Measurements from ENCODE around the gene UGT1A1.

UGT1A1 gene

GRCh38 chr2:233802132-233802815, 42.2 kb downstream of the UGT1A1 start:
- H3K9ac ChIP-seq (ENCODE audit: low read length): no peak overlapping the region
- no peaks in the 10 kb centered on the region for H3K36me3 ChIP-seq (ENCODE audit: insufficient read depth, low read length)
- H3K9me3 ChIP-seq (ENCODE audit: low read length): no peaks in the 10 kb centered on the region
- no peaks in the 10 kb centered on the region for H4K20me1 ChIP-seq (ENCODE audit: insufficient read depth, low read length)
- H3K4me1 ChIP-seq (ENCODE audit: insufficient read depth, low read length, severe bottlenecking): no peaks in the 10 kb centered on the region
- H3K79me2 ChIP-seq (ENCODE audit: insufficient read depth, low read length): no peaks in the 10 kb centered on the region
- no peak overlapping the region for H3K27ac ChIP-seq (ENCODE audit: low read depth, low read length, poor library complexity, severe bottlenecking)
- no peaks in the 10 kb centered on the region for H3K27me3 ChIP-seq (ENCODE audit: insufficient read depth, low read length)
- no peaks in the 10 kb centered on the region for H3K9me2 ChIP-seq (ENCODE audit: low read depth, low read length)
- TF ChIP-seq, protein P1, sequence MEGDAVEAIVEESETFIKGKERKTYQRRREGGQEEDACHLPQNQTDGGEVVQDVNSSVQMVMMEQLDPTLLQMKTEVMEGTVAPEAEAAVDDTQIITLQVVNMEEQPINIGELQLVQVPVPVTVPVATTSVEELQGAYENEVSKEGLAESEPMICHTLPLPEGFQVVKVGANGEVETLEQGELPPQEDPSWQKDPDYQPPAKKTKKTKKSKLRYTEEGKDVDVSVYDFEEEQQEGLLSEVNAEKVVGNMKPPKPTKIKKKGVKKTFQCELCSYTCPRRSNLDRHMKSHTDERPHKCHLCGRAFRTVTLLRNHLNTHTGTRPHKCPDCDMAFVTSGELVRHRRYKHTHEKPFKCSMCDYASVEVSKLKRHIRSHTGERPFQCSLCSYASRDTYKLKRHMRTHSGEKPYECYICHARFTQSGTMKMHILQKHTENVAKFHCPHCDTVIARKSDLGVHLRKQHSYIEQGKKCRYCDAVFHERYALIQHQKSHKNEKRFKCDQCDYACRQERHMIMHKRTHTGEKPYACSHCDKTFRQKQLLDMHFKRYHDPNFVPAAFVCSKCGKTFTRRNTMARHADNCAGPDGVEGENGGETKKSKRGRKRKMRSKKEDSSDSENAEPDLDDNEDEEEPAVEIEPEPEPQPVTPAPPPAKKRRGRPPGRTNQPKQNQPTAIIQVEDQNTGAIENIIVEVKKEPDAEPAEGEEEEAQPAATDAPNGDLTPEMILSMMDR (IDR thresholded peaks at IDR 0.05; ENCODE audit: low read length): no peak
- TF ChIP-seq EZH2 (IDR thresholded peaks at IDR 0.05; ENCODE audit: borderline replicate concordance, low read length): no peak
- no peak overlapping the region for H2AFZ ChIP-seq (ENCODE audit: low read length)
- no peaks in the 10 kb centered on the region for H3F3A ChIP-seq (ENCODE audit: insufficient read depth, low read length)
- no peak overlapping the region for H3K4me2 ChIP-seq (ENCODE audit: low read length)
- H3K4me3 ChIP-seq (ENCODE audit: low read depth, low read length, poor library complexity, severe bottlenecking): no peak overlapping the region

DNA sequence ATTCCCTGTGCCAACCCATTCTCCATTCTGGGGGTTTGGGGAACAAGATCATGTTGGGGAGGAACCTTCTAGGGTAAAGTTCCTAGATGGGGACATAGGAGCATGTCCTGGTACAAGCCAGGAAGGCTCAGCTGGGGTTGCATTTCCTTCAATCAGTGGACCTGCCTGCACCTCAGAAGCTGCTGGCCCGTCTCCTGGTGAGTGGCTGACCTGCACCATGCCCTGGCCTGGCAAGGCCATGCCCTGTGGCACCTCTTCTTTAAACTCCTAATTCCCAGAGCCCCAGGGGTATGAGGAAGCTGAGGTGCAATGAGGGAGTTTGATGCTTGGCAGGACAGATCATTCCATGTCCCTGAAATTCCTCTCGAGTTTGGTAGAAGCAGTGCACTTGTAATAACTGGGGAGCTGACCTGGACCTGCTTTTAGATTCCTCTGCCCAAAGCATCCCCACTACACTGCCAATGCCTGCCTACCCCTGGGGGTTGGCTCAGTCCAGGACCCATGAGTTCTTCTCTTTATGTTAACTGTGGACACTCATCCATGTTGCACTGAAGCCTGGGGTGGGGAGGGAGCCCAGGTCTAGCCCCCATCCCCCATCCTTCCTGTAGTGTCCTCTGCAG, 43.3 kb downstream of the UGT1A1 start:
- Histone ChIP-seq H3K27me3 (ENCODE audit: insufficient read depth, low read length) (no peaks in the 10 kb centered on the region), H2AFZ (ENCODE audit: low read length) (no peak overlapping the region), H3K4me3 (ENCODE audit: low read depth, low read length, poor library complexity, severe bottlenecking) (no peak overlapping the region), H3K79me2 (ENCODE audit: insufficient read depth, low read length) (no peaks in the 10 kb centered on the region), H3K36me3 (ENCODE audit: insufficient read depth, low read length) (no peaks in the 10 kb centered on the region), H3K27ac (ENCODE audit: low read depth, low read length, poor library complexity, severe bottlenecking) (no peak overlapping the region), H3K4me2 (ENCODE audit: low read length) (no peak overlapping the region), H3K9me2 (ENCODE audit: low read depth, low read length) (no peaks in the 10 kb centered on the region), H3K9ac (ENCODE audit: low read length) (no peak overlapping the region), H3K9me3 (ENCODE audit: low read length) (no peaks in the 10 kb centered on the region), H3K4me1 (ENCODE audit: insufficient read depth, low read length, severe bottlenecking) (no peaks in the 10 kb centered on the region), H3F3A (ENCODE audit: insufficient read depth, low read length) (no peaks in the 10 kb centered on the region), H4K20me1 (ENCODE audit: insufficient read depth, low read length) (no peaks in the 10 kb centered on the region)
- TF ChIP-seq EZH2 (IDR thresholded peaks at IDR 0.05; ENCODE audit: borderline replicate concordance, low read length): no peak
- TF ChIP-seq, protein P1 (IDR thresholded peaks at IDR 0.05; ENCODE audit: low read length): no peak

DNA sequence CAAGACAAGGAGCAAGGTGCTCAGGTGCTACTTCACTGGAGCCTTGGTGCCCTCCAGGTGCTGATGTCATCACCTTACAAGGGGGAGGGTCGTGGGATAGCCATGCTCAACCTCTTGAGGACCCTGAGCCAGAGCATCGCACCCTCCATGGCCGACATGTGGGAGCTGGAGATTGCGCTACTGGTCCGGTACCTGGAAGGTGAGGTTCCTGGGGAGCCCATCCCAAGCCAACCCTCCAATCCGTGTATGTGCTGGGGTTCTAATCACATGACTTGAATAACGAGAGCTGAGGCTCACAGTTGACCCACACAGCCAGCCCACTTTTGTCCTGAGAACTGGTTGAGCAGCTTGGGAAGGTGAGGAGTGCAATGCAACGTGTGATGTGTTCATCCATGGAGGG, 43.9 kb downstream of the UGT1A1 start:
- no peaks in the 10 kb centered on the region for H3K9me3 ChIP-seq (ENCODE audit: low read length)
- H3K9me2 ChIP-seq (ENCODE audit: low read depth, low read length): no peaks in the 10 kb centered on the region
- H3K27me3 ChIP-seq (ENCODE audit: insufficient read depth, low read length): no peaks in the 10 kb centered on the region
- H3K4me2 ChIP-seq (ENCODE audit: low read length): no peak overlapping the region
- no peak overlapping the region for H3K4me3 ChIP-seq (ENCODE audit: low read depth, low read length, poor library complexity, severe bottlenecking)
- no peaks in the 10 kb centered on the region for H3K4me1 ChIP-seq (ENCODE audit: insufficient read depth, low read length, severe bottlenecking)
- H3F3A ChIP-seq (ENCODE audit: insufficient read depth, low read length): no peaks in the 10 kb centered on the region
- no peak overlapping the region for H3K9ac ChIP-seq (ENCODE audit: low read length)
- H3K36me3 ChIP-seq (ENCODE audit: insufficient read depth, low read length): no peaks in the 10 kb centered on the region
- no peak overlapping the region for H3K27ac ChIP-seq (ENCODE audit: low read depth, low read length, poor library complexity, severe bottlenecking)
- TF ChIP-seq, protein P1 (IDR thresholded peaks at IDR 0.05; ENCODE audit: low read length): no peak
- TF ChIP-seq EZH2 (IDR thresholded peaks at IDR 0.05; ENCODE audit: borderline replicate concordance, low read length): no peak
- H2AFZ ChIP-seq (ENCODE audit: low read length): no peak overlapping the region
- no peaks in the 10 kb centered on the region for H4K20me1 ChIP-seq (ENCODE audit: insufficient read depth, low read length)
- H3K79me2 ChIP-seq (ENCODE audit: insufficient read depth, low read length): no peaks in the 10 kb centered on the region
